K562 (cell line): Measurements from ENCODE around the gene CACNG1. TPM values are rescaled to one million over a fixed set of nuclear protein-coding genes. Genes with fewer than 3 reads are reported as not detected.

Experiments used
- ATAC-seq: fragments of 200-7000 bp; cut with Tn5 transposase; 3 replicates; pipeline ENCODE4 v1.9.1; 2020; ENCODE audit warnings: moderate library complexity
- BruUV-seq: library from RNA; stranded (reverse); fragments of 400-500 nt; replicated peaks from 2 replicates; lab custom pipeline; 2021; lab: Mats Ljungman, UMichigan
- CTCF ChIA-PET: fragments of 300-600 bp; formaldehyde crosslinking; extraction: SDS; loops from one replicate; lab custom pipeline; 2021; ENCODE audit warnings: low intra/inter-chr PET ratio; lab: Yijun Ruan, JAX
- POLR2A ChIA-PET: fragments of 300-600, 350-650 bp; sonication (Branson Sonifier 250); formaldehyde crosslinking; extraction: SDS; loops from one replicate; lab custom pipeline; 2021; ENCODE audit warnings: antibody characterized with exemption, inconsistent platforms; lab: Yijun Ruan, JAX
- DNase-seq, 4 experiments: peaks; one replicate each; pipeline versions ENCODE4 v3.0.0 to v3.0.0-alpha.2; 2011 to 2018; ENCODE audit warnings: low spot score in 3 of 4, mixed read lengths in 3 of 4; ENCODE audit errors: extremely low read depth in 1 of 4
- FAIRE-seq: peaks from 2 replicates; lab custom pipeline; 2011; peaks lifted over from hg19 to GRCh38; lab: Jason Lieb, UNC
- H2AFZ ChIP-seq: 2 replicates; pipeline ENCODE4 v1.6.0; 2011; ENCODE audit warnings: low read depth, low read length, control low read depth, inconsistent platforms
- H3K27ac ChIP-seq: fragments of 200-600 bp; 3 replicates; pipeline ENCODE4 v1.8.0; 2011; ENCODE audit warnings: low read depth, mild to moderate bottlenecking, control low read depth, inconsistent platforms, low read length, moderate library complexity, mixed read lengths; ENCODE audit errors: extremely low read depth
- H3K27me3 ChIP-seq, 2 experiments: fragments of 300-600 bp in 1 of 2; 2 replicates in 1 of 2; 3 replicates in 1 of 2; pipeline versions ENCODE4 v1.6.0 to v1.8.0; 2011; ENCODE audit warnings: inconsistent platforms in 2 of 2, low read length in 2 of 2, mild to moderate bottlenecking in 1 of 2, mixed read lengths in 1 of 2, moderate library complexity in 1 of 2; ENCODE audit not compliant: control insufficient read depth in 2 of 2, insufficient read depth in 2 of 2
- H3K36me3 ChIP-seq: fragments of 300-600 bp; 3 replicates; pipeline ENCODE4 v1.8.0; 2011; ENCODE audit warnings: mild to moderate bottlenecking, low read length, inconsistent platforms; ENCODE audit not compliant: control insufficient read depth, insufficient read depth
- H3K4me1 ChIP-seq, 2 experiments: fragments of 200-600 bp in 1 of 2; replicated peaks in 1 of 2; 2 replicates in 1 of 2; 3 replicates in 1 of 2; pipeline versions ENCODE4 v1.5.1 to v1.8.0; 2011; ENCODE audit warnings: inconsistent platforms in 2 of 2, low read length in 2 of 2, mild to moderate bottlenecking in 1 of 2, mixed read lengths in 1 of 2, moderate library complexity in 1 of 2; ENCODE audit not compliant: control insufficient read depth in 2 of 2, insufficient read depth in 2 of 2
- H3K4me2 ChIP-seq: 2 replicates; pipeline ENCODE4 v1.6.1; 2011; ENCODE audit warnings: low read length, control low read depth, inconsistent platforms, mixed read lengths; ENCODE audit not compliant: insufficient read depth
- H3K4me3 ChIP-seq: fragments of 200-600 bp; sonication (generic), shearing (Covaris generic); 2 replicates; pipeline ENCODE4 v1.5.1; 2016; ENCODE audit warnings: control low read depth, inconsistent platforms
- H3K79me2 ChIP-seq: fragments of 200-600 bp; 3 replicates; pipeline ENCODE4 v1.8.0; 2011; ENCODE audit warnings: low read length, inconsistent platforms; ENCODE audit not compliant: control insufficient read depth, insufficient read depth
- H3K9ac ChIP-seq, 2 experiments: 2 replicates each; pipeline versions ENCODE4 v1.6.0 to v1.6.1; 2011; ENCODE audit warnings: low read depth in 2 of 2, low read length in 2 of 2, control low read depth in 1 of 2, inconsistent platforms in 1 of 2, mild to moderate bottlenecking in 1 of 2, mixed read lengths in 1 of 2; ENCODE audit not compliant: insufficient read depth in 1 of 2
- H3K9me1 ChIP-seq: one replicate; pipeline ENCODE4 v1.6.0; 2011; ENCODE audit warnings: inconsistent platforms, mild to moderate bottlenecking, low read length, moderate library complexity; ENCODE audit not compliant: control insufficient read depth, insufficient read depth
- H3K9me3 ChIP-seq: replicated peaks from 2 replicates; pipeline ENCODE4 v1.5.1; 2011; ENCODE audit warnings: low read depth, low read length, inconsistent platforms; ENCODE audit not compliant: control insufficient read depth, insufficient read depth
- H4K20me1 ChIP-seq: replicated peaks from 2 replicates; pipeline ENCODE4 v1.6.1; 2011; ENCODE audit warnings: low read length, inconsistent platforms, mixed read lengths; ENCODE audit not compliant: control insufficient read depth, insufficient read depth
- DEAF1 ChIP-seq: fragments of 450-650 bp; formaldehyde crosslinking; IDR thresholded peaks from 2 replicates; pipeline ENCODE4 v1.4.0; 2020; ENCODE audit warnings: mild to moderate bottlenecking, moderate library complexity
- EP400 ChIP-seq: fragments of 450-650 bp; IDR thresholded peaks from 2 replicates; pipeline ENCODE4 v1.6.1; 2017; ENCODE audit warnings: antibody characterized with exemption, mild to moderate bottlenecking, moderate library complexity
- HMGXB4 ChIP-seq: sonication (generic); formaldehyde crosslinking; IDR thresholded peaks from 2 replicates; pipeline ENCODE4 v1.8.1; 2023; ENCODE audit warnings: mild to moderate bottlenecking, missing genetic modification reagents
- NFXL1 ChIP-seq: fragments of 450-650 bp; formaldehyde crosslinking; IDR thresholded peaks from 2 replicates; pipeline ENCODE4 v1.4.0; 2021; ENCODE audit warnings: mild to moderate bottlenecking
- SMAD2 ChIP-seq: fragments of 150-350 bp; IDR thresholded peaks from 2 replicates; pipeline ENCODE4 v1.6.1; 2014; ENCODE audit warnings: low read depth, mild to moderate bottlenecking, low read length
- U2AF2 ChIP-seq: fragments of 200-400 bp; formaldehyde crosslinking; optimal IDR thresholded peaks from 2 replicates; pipeline ENCODE3; 2017; ENCODE audit warnings: low read depth, mild to moderate bottlenecking, low read length
- WGBS: fragments of 100-300 bp; shearing (Covaris generic); methylation state at CpG from one replicate; pipeline ENCODE4 v1.1.6; 2016; ENCODE audit warnings: low coverage, mixed read lengths; ENCODE audit not compliant: insufficient coverage; ENCODE audit errors: missing lambda C conversion rate; 5-methylcytosine and 5-hydroxymethylcytosine counted together
- in situ Hi-C: fragments of 300-500 bp; cut with MboI; formaldehyde crosslinking; loops from 4 replicates; pipeline ENCODE4 v1.15.0; 2018; ENCODE audit warnings: inconsistent platforms, mixed read lengths
- intact Hi-C: fragments of 100-400 bp; cut with micrococcal nuclease; formaldehyde crosslinking; loops from 2 replicates; pipeline ENCODE4 v1.14.2; 2022
- polyA plus RNA-seq, 8 experiments: library from polyadenylated mRNA; depleted of rRNA in 4 of 8; stranded (reverse) in 5 of 8; unstranded in 3 of 8; fragments of >200 nt; fragmentation: Nextera tagmentation in 2 of 8; fragmentation: Illumina TruSeq in 1 of 8; extraction: Ambion mirVana in 2 of 8; extraction: Trizol in 1 of 8; gene quantifications; 2 replicates each; pipeline versions ENCODE4 v1.2.1 to v1.2.3, GENCODE V29; 2011 to 2014; ENCODE audit warnings: inconsistent platforms in 1 of 8, missing spikeins in 1 of 8
- total RNA-seq, 7 experiments: library from RNA; depleted of rRNA in 6 of 7; stranded (reverse); fragments of >200 nt in 6 of 7; fragmentation: Illumina TruSeq in 2 of 7; extraction: Trizol in 2 of 7; gene quantifications; 2 replicates each; pipeline versions ENCODE4 v1.2.1 to v1.2.3, GENCODE V29; 2011 to 2021; ENCODE audit warnings: low replicate concordance in 1 of 7

Gene CACNG1
- total and polyA plus RNA-seq, 9 of the 15 experiments (the other 6 are each of a cell fraction or from before 2014, with no cell fraction given), result not detected

- Histone ChIP-seq H3K79me2 (no peaks in the 10 kb centered on the region), H3K36me3 (no peaks in the 10 kb centered on the region), H4K20me1 (0 out of 2 replicates have a peak, but pooled peaks cover 3% of the 10 kb centered on the region), H3K27ac (no peak overlapping the region), H3K9me1 (no peaks in the 10 kb centered on the region), H3K27me3 (peaks cover 38 to 84% of the 10 kb centered on the region in 2 experiments), H3K4me2 (no peak overlapping the region), H2AFZ (no peak overlapping the region), H3K4me1 (no peaks in the 10 kb centered on the region; a peak in 1 of 5 replicates), H3K4me3 (no peak overlapping the region), H3K9me3 (no peaks in the 10 kb centered on the region), H3K9ac (no peak overlapping the region)
- no peak for TF ChIP-seq HMGXB4 (CRISPR knock-in tag)
- no peak for TF ChIP-seq U2AF2
- ChIA-PET POLR2A (no interaction called here), CTCF (interaction anchor here (0.6 kb wide), 1 partner anchor 1806 kb away, joined by 4 read pairs; no protein-coding TSS in a partner anchor)
- in situ Hi-C loops, result no loop called here
- DNase-seq (no peak), ATAC-seq (no peak), FAIRE-seq (no peak)
- 2% methylated on average over 8 of the region's 8 CpGs for WGBS
- intact Hi-C loops, result no loop called here
- BruUV-seq, result no TSS peak
These were observed 30.5 kb upstream of the CACNG1 start for GRCh38 chr17:67013891-67014290.

GRCh38 chr17:67015001-67015400 is 29.4 kb upstream of the CACNG1 start:
- no peaks in the 10 kb centered on the region for H3K36me3 ChIP-seq
- intact Hi-C loops, result loop anchor here (5.0 kb wide), 1 partner anchor 142 kb away; no protein-coding TSS in a partner anchor
- CTCF ChIA-PET, result no interaction called here
- no peaks in the 10 kb centered on the region for H3K9me3 ChIP-seq
- H3K9me1 ChIP-seq, result no peaks in the 10 kb centered on the region
- WGBS, result 2% methylated on average over 10 of the region's 11 CpGs
- H2AFZ ChIP-seq, result no peak overlapping the region
- POLR2A ChIA-PET, result interaction anchor here (0.6 kb wide), 1 partner anchor 17 kb away, joined by 3 read pairs; no protein-coding TSS in a partner anchor
- H3K27me3 ChIP-seq, result peaks cover 46 to 93% of the 10 kb centered on the region in 2 experiments
- 0 out of 2 replicates have a peak, but pooled peaks cover 3% of the 10 kb centered on the region for H4K20me1 ChIP-seq
- TF ChIP-seq NFXL1 (CRISPR knock-in tag) (no peak), SMAD2 (no peak), DEAF1 (CRISPR knock-in tag) (no peak), EP400 (no peak)
- H3K27ac ChIP-seq, result no peak overlapping the region
- H3K4me2 ChIP-seq, result no peak overlapping the region
- in situ Hi-C loops, result no loop called here
- ATAC-seq, result no peak
- H3K79me2 ChIP-seq, result no peaks in the 10 kb centered on the region
- H3K4me3 ChIP-seq, result no peak overlapping the region
- H3K9ac ChIP-seq, result no peak overlapping the region
- BruUV-seq, result no TSS peak
- H3K4me1 ChIP-seq, result no peaks in the 10 kb centered on the region; a peak in 1 of 5 replicates
- no peak for FAIRE-seq
- no peak for DNase-seq
